ENCODE measurements around the gene MRPL16.

Gene MRPL16

GRCh38 chr11:59792507-59792906 is 18.1 kb downstream of the MRPL16 start (continued):
- no peak for TF ChIP-seq PRDM2 (tag by site-specific recombination; IDR thresholded peaks at IDR 0.05; ENCODE audit: borderline replicate concordance)
- TF ChIP-seq ZNF175 (tag by site-specific recombination; IDR thresholded peaks at IDR 0.05) = no peak
- no peak for TF ChIP-seq ZBTB8A (tag by site-specific recombination; IDR thresholded peaks at IDR 0.05)
- no peak for TF ChIP-seq ZNF394 (tag by site-specific recombination; IDR thresholded peaks at IDR 0.05; ENCODE audit: borderline replicate concordance)
- peak; percentile 80 for TF ChIP-seq PRDM10 (tag by site-specific recombination; IDR thresholded peaks at IDR 0.05)
- no peak for TF ChIP-seq ZNF223 (tag by site-specific recombination; IDR thresholded peaks at IDR 0.05)
- no peak for TF ChIP-seq GFI1B (tag by site-specific recombination; IDR thresholded peaks at IDR 0.05)
- 0 out of 2 replicates have a peak, but pooled peaks have one; percentile 4 for TF ChIP-seq FEZF1 (tag by site-specific recombination; IDR thresholded peaks at IDR 0.05)
- no peak for TF ChIP-seq YY2 (tag by site-specific recombination; IDR thresholded peaks at IDR 0.05)
- TF ChIP-seq ZNF140 (tag by site-specific recombination; IDR thresholded peaks at IDR 0.05) = no peak

GRCh38 chr11:59791639-59792038 is 18.9 kb downstream of the MRPL16 start:
- Histone ChIP-seq H3K4me1 (ENCODE audit: control insufficient read depth, insufficient read depth, low read length) (no peaks in the 10 kb centered on the region), H3K36me3 (ENCODE audit: control insufficient read depth in 2 of 2, insufficient read depth in 1 of 2, low read length in 2 of 2) (peaks cover 0 to 96% of the 10 kb centered on the region in 2 experiments; a peak in 1 of 3 replicates), H3K9me3 (ENCODE audit: control insufficient read depth, insufficient read depth, low read depth, low read length) (no peaks in the 10 kb centered on the region), H3K27ac (ENCODE audit: extremely low read depth, low read depth, low read length) (no peak overlapping the region), H3K4me3 (ENCODE audit: low read depth, low read length) (no peak overlapping the region)
- CTCF ChIA-PET = interaction anchor here (1.5 kb wide), 1 partner anchor 9 kb away, joined by 4 read pairs; no protein-coding TSS in a partner anchor
- POLR2A ChIA-PET = no interaction called here
- no peak for TF ChIP-seq PRDM4 (tag by site-specific recombination; IDR thresholded peaks at IDR 0.05)
- no peak for TF ChIP-seq ZSCAN5A (tag by site-specific recombination; IDR thresholded peaks at IDR 0.05)
- no peak for TF ChIP-seq OVOL3 (tag by site-specific recombination; IDR thresholded peaks at IDR 0.05)
- TF ChIP-seq ZNF169 (tag by site-specific recombination; IDR thresholded peaks at IDR 0.05) = no peak
- TF ChIP-seq ZNF473 (tag by site-specific recombination; IDR thresholded peaks at IDR 0.05) = no peak
- no peak for TF ChIP-seq ZNF398 (tag by site-specific recombination; IDR thresholded peaks at IDR 0.05)
- TF ChIP-seq ZNF704 (tag by site-specific recombination; IDR thresholded peaks at IDR 0.05) = no peak
- no peak for TF ChIP-seq KLF10 (tag by site-specific recombination; IDR thresholded peaks at IDR 0.05)
- no peak for TF ChIP-seq ZNF341 (tag by site-specific recombination; IDR thresholded peaks at IDR 0.05; ENCODE audit: low read depth)
- TF ChIP-seq ZNF311 (tag by site-specific recombination; IDR thresholded peaks at IDR 0.05; ENCODE audit: borderline replicate concordance) = no peak

Data from HEK293 (cell line).